Endothelial cell (in vitro differentiated cells): ENCODE measurements around the gene PRELID2. TPM values are rescaled to one million over a fixed set of nuclear protein-coding genes. Genes with fewer than 3 reads are reported as not detected.
A peak's percentile ranks its signal among the peaks of the same experiment; 100 is the strongest.

Experiments used
- DNase-seq: peaks from one replicate; pipeline ENCODE4 v3.0.0; 2021; ENCODE audit warnings: low spot score
- H3K27ac Mint-ChIP-seq: one replicate; pipeline ENCODE4 v1.8.0; 2021; ENCODE audit warnings: mixed read lengths, inconsistent platforms; ENCODE audit not compliant: unreplicated experiment
- H3K27me3 Mint-ChIP-seq: one replicate; pipeline ENCODE4 v1.8.0; 2021; ENCODE audit warnings: mild to moderate bottlenecking, moderate library complexity, mixed read lengths, inconsistent platforms; ENCODE audit not compliant: unreplicated experiment
- H3K36me3 Mint-ChIP-seq: one replicate; pipeline ENCODE4 v1.8.0; 2021; ENCODE audit warnings: mild to moderate bottlenecking, low read depth, mixed read lengths, inconsistent platforms; ENCODE audit not compliant: unreplicated experiment
- H3K4me1 Mint-ChIP-seq: one replicate; pipeline ENCODE4 v1.8.0; 2021; ENCODE audit warnings: mild to moderate bottlenecking, mixed read lengths, inconsistent platforms; ENCODE audit not compliant: unreplicated experiment
- H3K4me3 Mint-ChIP-seq: one replicate; pipeline ENCODE4 v1.8.0; 2021; ENCODE audit warnings: mild to moderate bottlenecking, mixed read lengths, inconsistent platforms; ENCODE audit not compliant: unreplicated experiment
- H3K9me3 Mint-ChIP-seq: one replicate; pipeline ENCODE4 v1.8.0; 2021; ENCODE audit warnings: mixed read lengths, inconsistent platforms; ENCODE audit not compliant: unreplicated experiment
- total RNA-seq: library from RNA; stranded (reverse); fragmentation: NEBNext Ultra II Directional; extraction: Animal tissue kit (Norgen Biotek cat#: 25700); gene quantifications from one replicate; pipeline ENCODE4 v1.2.1, GENCODE V29; 2021; ENCODE audit not compliant: unreplicated experiment
- TF ChIP-seq, protein P1 (sequence below): fragments of 200-600 bp; sonication (generic); IDR thresholded peaks from one replicate; pipeline ENCODE4 v1.5.0; 2021; ENCODE audit warnings: antibody characterized with exemption; ENCODE audit not compliant: unreplicated experiment

The PRELID2 gene
- total RNA-seq, 1 donor from 2014 or later = 4.3 TPM

- peak; percentile 67 for DNase-seq
- Mint-ChIP-seq H3K27me3 (no peaks in the 10 kb centered on the region), H3K9me3 (no peaks in the 10 kb centered on the region), H3K27ac (peak overlapping the region; percentile 74), H3K4me1 (peaks cover 20% of the 10 kb centered on the region), H3K36me3 (no peaks in the 10 kb centered on the region), H3K4me3 (peak overlapping the region; percentile 54)
- TF ChIP-seq, protein P1, sequence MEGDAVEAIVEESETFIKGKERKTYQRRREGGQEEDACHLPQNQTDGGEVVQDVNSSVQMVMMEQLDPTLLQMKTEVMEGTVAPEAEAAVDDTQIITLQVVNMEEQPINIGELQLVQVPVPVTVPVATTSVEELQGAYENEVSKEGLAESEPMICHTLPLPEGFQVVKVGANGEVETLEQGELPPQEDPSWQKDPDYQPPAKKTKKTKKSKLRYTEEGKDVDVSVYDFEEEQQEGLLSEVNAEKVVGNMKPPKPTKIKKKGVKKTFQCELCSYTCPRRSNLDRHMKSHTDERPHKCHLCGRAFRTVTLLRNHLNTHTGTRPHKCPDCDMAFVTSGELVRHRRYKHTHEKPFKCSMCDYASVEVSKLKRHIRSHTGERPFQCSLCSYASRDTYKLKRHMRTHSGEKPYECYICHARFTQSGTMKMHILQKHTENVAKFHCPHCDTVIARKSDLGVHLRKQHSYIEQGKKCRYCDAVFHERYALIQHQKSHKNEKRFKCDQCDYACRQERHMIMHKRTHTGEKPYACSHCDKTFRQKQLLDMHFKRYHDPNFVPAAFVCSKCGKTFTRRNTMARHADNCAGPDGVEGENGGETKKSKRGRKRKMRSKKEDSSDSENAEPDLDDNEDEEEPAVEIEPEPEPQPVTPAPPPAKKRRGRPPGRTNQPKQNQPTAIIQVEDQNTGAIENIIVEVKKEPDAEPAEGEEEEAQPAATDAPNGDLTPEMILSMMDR = no peak
Observed at GRCh38 chr5:145856285-145856818, 21.2 kb upstream of the PRELID2 start.

DNA sequence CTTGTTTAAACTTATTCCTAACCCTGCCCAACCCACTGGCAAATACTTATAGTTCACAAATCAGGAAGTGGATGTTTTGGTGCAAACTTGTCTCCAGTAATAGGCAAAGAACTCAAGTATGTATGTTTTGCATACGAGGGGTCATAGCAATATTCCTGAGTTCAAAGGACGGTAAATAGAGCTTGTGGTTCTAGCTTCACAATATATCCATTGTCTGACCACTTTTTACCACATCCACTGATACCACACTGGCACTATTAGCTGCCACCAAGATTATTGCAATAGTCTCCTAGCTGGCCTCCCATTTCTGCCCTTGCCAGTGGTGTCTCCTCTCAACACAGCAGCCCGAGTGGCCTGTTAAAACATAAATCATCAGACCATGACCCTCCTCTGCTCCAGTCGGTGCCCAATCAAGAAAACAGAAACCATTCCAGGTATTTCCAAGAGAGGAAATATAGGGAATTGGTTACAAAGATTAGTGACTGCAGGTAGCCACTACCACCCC is 20.7 kb upstream of the PRELID2 start:
- H3K4me3 Mint-ChIP-seq = peak overlapping the region; percentile 27
- peaks cover 20% of the 10 kb centered on the region for H3K4me1 Mint-ChIP-seq
- TF ChIP-seq, protein P1 = no peak
- H3K9me3 Mint-ChIP-seq = no peaks in the 10 kb centered on the region
- peak overlapping the region; percentile 45 for H3K27ac Mint-ChIP-seq
- H3K27me3 Mint-ChIP-seq = no peaks in the 10 kb centered on the region
- H3K36me3 Mint-ChIP-seq = no peaks in the 10 kb centered on the region
- no peak for DNase-seq

- no peak for DNase-seq
- no peak overlapping the region for H3K4me3 Mint-ChIP-seq
- TF ChIP-seq, protein P1 = no peak
- no peaks in the 10 kb centered on the region for H3K36me3 Mint-ChIP-seq
- H3K4me1 Mint-ChIP-seq = peaks cover 20% of the 10 kb centered on the region
- no peaks in the 10 kb centered on the region for H3K9me3 Mint-ChIP-seq
- H3K27ac Mint-ChIP-seq = peak overlapping the region; percentile 12
- no peaks in the 10 kb centered on the region for H3K27me3 Mint-ChIP-seq
Observed at GRCh38 chr5:145854651-145855258, 19.6 kb upstream of the PRELID2 start.

- peaks cover 20% of the 10 kb centered on the region for H3K4me1 Mint-ChIP-seq
- H3K27ac Mint-ChIP-seq = no peak overlapping the region
- H3K9me3 Mint-ChIP-seq = no peaks in the 10 kb centered on the region
- TF ChIP-seq, protein P1 = no peak
- H3K4me3 Mint-ChIP-seq = no peak overlapping the region
- no peak for DNase-seq
- H3K36me3 Mint-ChIP-seq = no peaks in the 10 kb centered on the region
- no peaks in the 10 kb centered on the region for H3K27me3 Mint-ChIP-seq
Observed at GRCh38 chr5:145853781-145854376, 18.7 kb upstream of the PRELID2 start.

GRCh38 chr5:145852990-145853389 is 17.8 kb upstream of the PRELID2 start:
- Mint-ChIP-seq H3K9me3 (no peaks in the 10 kb centered on the region), H3K27ac (no peak overlapping the region), H3K4me3 (no peak overlapping the region), H3K4me1 (peaks cover 20% of the 10 kb centered on the region), H3K36me3 (no peaks in the 10 kb centered on the region), H3K27me3 (no peaks in the 10 kb centered on the region)
- TF ChIP-seq, protein P1 = no peak
- DNase-seq = no peak
